ENCODE data around the gene SMIM20.

SMIM20 gene

GRCh38 chr4:25908491-25908901 is 5.5 kb upstream of the SMIM20 start:
- Mint-ChIP-seq H3K27me3 (no peaks in the 10 kb centered on the region), H3K9me3 (ENCODE audit: low read depth) (peaks cover 7% of the 10 kb centered on the region), H3K4me3 (no peak overlapping the region), H3K27ac (no peak overlapping the region), H3K36me3 (peaks cover 7% of the 10 kb centered on the region), H3K4me1 (ENCODE audit: low read depth) (peaks cover 8% of the 10 kb centered on the region)

GRCh38 chr4:25911356-25911755 is 2.7 kb upstream of the SMIM20 start:
- H3K9me3 Mint-ChIP-seq (ENCODE audit: low read depth): peaks cover 7% of the 10 kb centered on the region
- H3K4me1 Mint-ChIP-seq (ENCODE audit: low read depth): peaks cover 20% of the 10 kb centered on the region
- no peak overlapping the region for H3K4me3 Mint-ChIP-seq
- H3K36me3 Mint-ChIP-seq: peaks cover 4% of the 10 kb centered on the region
- H3K27me3 Mint-ChIP-seq: no peaks in the 10 kb centered on the region
- H3K27ac Mint-ChIP-seq: no peak overlapping the region

- peaks cover 7% of the 10 kb centered on the region for H3K9me3 Mint-ChIP-seq (ENCODE audit: low read depth)
- H3K36me3 Mint-ChIP-seq: peaks cover 2% of the 10 kb centered on the region
- H3K4me3 Mint-ChIP-seq: peak overlapping the region; percentile 92
- H3K27ac Mint-ChIP-seq: peak overlapping the region; percentile 73
- H3K27me3 Mint-ChIP-seq: no peaks in the 10 kb centered on the region
- H3K4me1 Mint-ChIP-seq (ENCODE audit: low read depth): peaks cover 24% of the 10 kb centered on the region
These were observed 767 bp upstream of the SMIM20 start for GRCh38 chr4:25913056-25913850.

GRCh38 chr4:25914670-25915352 is 791 bp downstream of the SMIM20 start:
- peak overlapping the region; percentile 92 for H3K4me3 Mint-ChIP-seq
- H3K27ac Mint-ChIP-seq: peak overlapping the region; percentile 95
- H3K4me1 Mint-ChIP-seq (ENCODE audit: low read depth): peaks cover 24% of the 10 kb centered on the region
- H3K27me3 Mint-ChIP-seq: no peaks in the 10 kb centered on the region
- H3K36me3 Mint-ChIP-seq: no peaks in the 10 kb centered on the region
- no peaks in the 10 kb centered on the region for H3K9me3 Mint-ChIP-seq (ENCODE audit: low read depth)

- peaks cover 24% of the 10 kb centered on the region for H3K4me1 Mint-ChIP-seq (ENCODE audit: low read depth)
- H3K4me3 Mint-ChIP-seq: peak overlapping the region; percentile 92
- no peaks in the 10 kb centered on the region for H3K9me3 Mint-ChIP-seq (ENCODE audit: low read depth)
These were observed 1.3 kb downstream of the SMIM20 start for GRCh38 chr4:25915353-25915705.

GRCh38 chr4:25916870-25917269 is 2.9 kb downstream of the SMIM20 start:
- no peak overlapping the region for H3K4me3 Mint-ChIP-seq

More at GRCh38 chr4:25915353-25915705, 1.3 kb downstream of the SMIM20 start:
- H3K36me3 Mint-ChIP-seq: no peaks in the 10 kb centered on the region
- no peaks in the 10 kb centered on the region for H3K27me3 Mint-ChIP-seq
- peak overlapping the region; percentile 95 for H3K27ac Mint-ChIP-seq

GRCh38 chr4:25919676-25920075 is 5.7 kb downstream of the SMIM20 start:
- no peak overlapping the region for H3K4me3 Mint-ChIP-seq
- no peaks in the 10 kb centered on the region for H3K27me3 Mint-ChIP-seq
- no peak overlapping the region for H3K27ac Mint-ChIP-seq
- H3K4me1 Mint-ChIP-seq (ENCODE audit: low read depth): peaks cover 14% of the 10 kb centered on the region
- H3K9me3 Mint-ChIP-seq (ENCODE audit: low read depth): no peaks in the 10 kb centered on the region
- peaks cover 10% of the 10 kb centered on the region for H3K36me3 Mint-ChIP-seq

More at GRCh38 chr4:25916870-25917269, 2.9 kb downstream of the SMIM20 start:
- H3K27me3 Mint-ChIP-seq: no peaks in the 10 kb centered on the region
- peaks cover 7% of the 10 kb centered on the region for H3K36me3 Mint-ChIP-seq
- no peaks in the 10 kb centered on the region for H3K9me3 Mint-ChIP-seq (ENCODE audit: low read depth)
- peaks cover 25% of the 10 kb centered on the region for H3K4me1 Mint-ChIP-seq (ENCODE audit: low read depth)
- no peak overlapping the region for H3K27ac Mint-ChIP-seq

GRCh38 chr4:25921922-25922321 is 7.9 kb downstream of the SMIM20 start:
- H3K4me3 Mint-ChIP-seq: no peak overlapping the region
- no peak overlapping the region for H3K27ac Mint-ChIP-seq
- no peaks in the 10 kb centered on the region for H3K27me3 Mint-ChIP-seq
- no peaks in the 10 kb centered on the region for H3K9me3 Mint-ChIP-seq (ENCODE audit: low read depth)
- H3K36me3 Mint-ChIP-seq: peaks cover 10% of the 10 kb centered on the region
- H3K4me1 Mint-ChIP-seq (ENCODE audit: low read depth): peaks cover 7% of the 10 kb centered on the region

GRCh38 chr4:25922812-25923369 is 8.9 kb downstream of the SMIM20 start:
- H3K36me3 Mint-ChIP-seq: peaks cover 10% of the 10 kb centered on the region
- H3K9me3 Mint-ChIP-seq (ENCODE audit: low read depth): no peaks in the 10 kb centered on the region
- H3K27me3 Mint-ChIP-seq: no peaks in the 10 kb centered on the region

GRCh38 chr4:25923745-25924144 is 9.7 kb downstream of the SMIM20 start:
- Mint-ChIP-seq H3K36me3 (peaks cover 10% of the 10 kb centered on the region), H3K4me3 (no peak overlapping the region), H3K4me1 (ENCODE audit: low read depth) (peaks cover 6% of the 10 kb centered on the region), H3K27ac (no peak overlapping the region), H3K27me3 (no peaks in the 10 kb centered on the region), H3K9me3 (ENCODE audit: low read depth) (no peaks in the 10 kb centered on the region)

More at GRCh38 chr4:25922812-25923369, 8.9 kb downstream of the SMIM20 start:
- H3K27ac Mint-ChIP-seq: no peak overlapping the region
- no peak overlapping the region for H3K4me3 Mint-ChIP-seq
- H3K4me1 Mint-ChIP-seq (ENCODE audit: low read depth): peaks cover 6% of the 10 kb centered on the region

- Mint-ChIP-seq H3K36me3 (peaks cover 10% of the 10 kb centered on the region), H3K4me1 (ENCODE audit: low read depth) (peaks cover 6% of the 10 kb centered on the region), H3K27ac (no peak overlapping the region), H3K27me3 (no peaks in the 10 kb centered on the region), H3K9me3 (ENCODE audit: low read depth) (no peaks in the 10 kb centered on the region), H3K4me3 (no peak overlapping the region)
These were observed 11.6 kb downstream of the SMIM20 start for GRCh38 chr4:25925486-25926201.

- Mint-ChIP-seq H3K36me3 (peaks cover 3% of the 10 kb centered on the region), H3K9me3 (ENCODE audit: low read depth) (no peaks in the 10 kb centered on the region), H3K27ac (no peak overlapping the region), H3K4me3 (no peak overlapping the region), H3K4me1 (ENCODE audit: low read depth) (peaks cover 6% of the 10 kb centered on the region), H3K27me3 (no peaks in the 10 kb centered on the region)
These were observed 12.4 kb downstream of the SMIM20 start for GRCh38 chr4:25926462-25926861.

GRCh38 chr4:25927361-25928195 is 13.6 kb downstream of the SMIM20 start:
- Mint-ChIP-seq H3K36me3 (peaks cover 3% of the 10 kb centered on the region), H3K27ac (no peak overlapping the region), H3K4me3 (no peak overlapping the region), H3K27me3 (no peaks in the 10 kb centered on the region), H3K4me1 (ENCODE audit: low read depth) (peaks cover 4% of the 10 kb centered on the region), H3K9me3 (ENCODE audit: low read depth) (no peaks in the 10 kb centered on the region)
